ENCODE measurements around the gene DHX36. TPM values are rescaled to one million over a fixed set of nuclear protein-coding genes. Genes with fewer than 3 reads are reported as not detected.

Gene DHX36
- total RNA-seq, 4 donors from 2014 or later: 28.5 to 113 (median 50.0) TPM

DNA sequence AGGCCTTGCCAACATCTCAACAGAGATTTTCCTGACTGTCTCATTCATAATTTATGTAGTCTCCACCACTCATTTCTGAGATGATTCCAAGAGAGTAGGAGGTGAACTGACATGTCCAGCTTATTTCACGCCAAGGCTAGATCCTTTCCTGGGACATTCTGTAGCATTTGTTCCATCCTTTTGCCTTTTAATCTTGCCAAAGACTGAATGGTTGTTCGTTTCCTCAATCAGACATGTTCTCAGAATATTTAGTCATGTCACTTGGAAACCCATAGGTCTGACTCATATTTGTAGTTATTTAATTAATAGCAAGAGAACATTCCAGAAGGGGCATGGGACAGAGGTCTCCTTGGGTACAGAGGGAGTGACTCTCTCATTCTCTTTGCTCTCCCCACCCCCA is 80.9 kb downstream of the DHX36 start:
- TF ChIP-seq POLR2AphosphoS5 (IDR thresholded peaks at IDR 0.05) (peak in 1 of 3 donors; percentile 36), EP300 (IDR thresholded peaks at IDR 0.05; ENCODE audit: low read depth) (no peak), POLR2A (IDR thresholded peaks at IDR 0.05) (no peak)
- Histone ChIP-seq H3K36me3 (peaks cover 0 to 6% (median 0%) of the 10 kb centered on the region in 4 donors), H3K4me1 (no peaks in the 10 kb centered on the region), H3K4me3 (no peak overlapping the region), H3K9me3 (no peaks in the 10 kb centered on the region), H3K27me3 (no peaks in the 10 kb centered on the region), H3K27ac (peak overlapping the region; percentile 30 to 64 (median 47))
- DNase-seq: no peak
- intact Hi-C loops (cut with DNase I; ENCODE audit: low total_unique reads) (no loop called here), in situ Hi-C loops (cut with MboI; ENCODE audit: low pct_ligation_motif_present in 1 of 4, low pct_unique_long_range_greater_than_20kb in 1 of 4, low sequenced_read_pairs in 3 of 4) (no loop called here)
- 64 to 75% methylated on average over 2 of the region's 2 CpGs for WGBS, 2 donors (ENCODE audit: low coverage in 1 of 2)

DNA sequence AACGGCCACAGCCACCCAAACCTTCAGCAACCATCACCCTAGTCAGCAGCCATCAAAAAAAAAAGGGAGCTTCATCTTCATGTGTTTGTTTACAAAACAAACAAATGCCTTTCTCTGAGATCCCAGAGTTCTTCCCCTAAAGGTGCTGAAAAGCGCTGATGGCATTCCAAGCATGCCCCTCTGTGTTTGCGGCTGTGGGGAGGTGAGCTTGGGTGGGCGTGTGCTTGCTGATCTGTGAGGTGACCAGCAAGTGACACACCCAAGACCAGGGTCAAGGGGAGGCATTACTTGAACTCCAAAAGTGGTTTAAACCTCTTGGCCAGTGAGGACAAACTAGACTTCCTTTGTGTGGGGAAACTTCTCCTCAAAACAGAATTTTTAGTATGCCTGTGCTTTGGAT is 81.5 kb downstream of the DHX36 start:
- H3K27ac ChIP-seq: peak overlapping the region; percentile 30 to 64 (median 47)

DNA sequence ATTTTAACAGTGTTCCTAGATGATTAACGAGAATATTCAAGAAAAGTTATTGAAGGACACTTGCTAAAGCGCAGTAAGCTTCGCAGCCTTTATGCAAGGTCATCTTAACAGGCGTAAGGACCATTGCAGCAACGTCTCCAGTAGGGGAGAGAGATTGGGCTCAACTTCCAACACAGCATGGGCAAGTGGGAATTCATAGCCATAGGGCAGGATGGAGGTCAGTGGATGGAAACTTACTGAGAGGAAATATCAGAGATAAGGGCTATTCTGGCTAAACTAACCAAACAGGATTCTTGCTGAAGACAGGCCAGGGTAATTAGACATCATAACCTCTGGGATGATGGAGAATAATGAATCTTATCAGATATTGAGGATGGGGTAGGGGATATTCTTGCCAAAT is 82.8 kb downstream of the DHX36 start:
- in situ Hi-C loops (cut with MboI; ENCODE audit: low pct_ligation_motif_present in 1 of 4, low pct_unique_long_range_greater_than_20kb in 1 of 4, low sequenced_read_pairs in 3 of 4): no loop called here

More for the DNA sequence above, 81.5 kb downstream of the DHX36 start:
- intact Hi-C loops (cut with DNase I; ENCODE audit: low total_unique reads): no loop called here
- peaks cover 0 to 6% (median 0%) of the 10 kb centered on the region in 4 donors for H3K36me3 ChIP-seq
- no peak for DNase-seq
- in situ Hi-C loops (cut with MboI; ENCODE audit: low pct_ligation_motif_present in 1 of 4, low pct_unique_long_range_greater_than_20kb in 1 of 4, low sequenced_read_pairs in 3 of 4): no loop called here
- no peak overlapping the region for H3K4me3 ChIP-seq
- H3K27me3 ChIP-seq: no peaks in the 10 kb centered on the region
- no peaks in the 10 kb centered on the region for H3K9me3 ChIP-seq
- WGBS, 2 donors (ENCODE audit: low coverage in 1 of 2): 67 to 82% methylated on average over 1 to 4 of the region's 4 CpGs
- H3K4me1 ChIP-seq: no peaks in the 10 kb centered on the region
- TF ChIP-seq EP300 (IDR thresholded peaks at IDR 0.05; ENCODE audit: low read depth): no peak
- TF ChIP-seq, protein P1, sequence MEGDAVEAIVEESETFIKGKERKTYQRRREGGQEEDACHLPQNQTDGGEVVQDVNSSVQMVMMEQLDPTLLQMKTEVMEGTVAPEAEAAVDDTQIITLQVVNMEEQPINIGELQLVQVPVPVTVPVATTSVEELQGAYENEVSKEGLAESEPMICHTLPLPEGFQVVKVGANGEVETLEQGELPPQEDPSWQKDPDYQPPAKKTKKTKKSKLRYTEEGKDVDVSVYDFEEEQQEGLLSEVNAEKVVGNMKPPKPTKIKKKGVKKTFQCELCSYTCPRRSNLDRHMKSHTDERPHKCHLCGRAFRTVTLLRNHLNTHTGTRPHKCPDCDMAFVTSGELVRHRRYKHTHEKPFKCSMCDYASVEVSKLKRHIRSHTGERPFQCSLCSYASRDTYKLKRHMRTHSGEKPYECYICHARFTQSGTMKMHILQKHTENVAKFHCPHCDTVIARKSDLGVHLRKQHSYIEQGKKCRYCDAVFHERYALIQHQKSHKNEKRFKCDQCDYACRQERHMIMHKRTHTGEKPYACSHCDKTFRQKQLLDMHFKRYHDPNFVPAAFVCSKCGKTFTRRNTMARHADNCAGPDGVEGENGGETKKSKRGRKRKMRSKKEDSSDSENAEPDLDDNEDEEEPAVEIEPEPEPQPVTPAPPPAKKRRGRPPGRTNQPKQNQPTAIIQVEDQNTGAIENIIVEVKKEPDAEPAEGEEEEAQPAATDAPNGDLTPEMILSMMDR (IDR thresholded peaks at IDR 0.05): no peak
- no peak for TF ChIP-seq POLR2AphosphoS5 (IDR thresholded peaks at IDR 0.05)
- TF ChIP-seq POLR2A (IDR thresholded peaks at IDR 0.05): no peak

DNA sequence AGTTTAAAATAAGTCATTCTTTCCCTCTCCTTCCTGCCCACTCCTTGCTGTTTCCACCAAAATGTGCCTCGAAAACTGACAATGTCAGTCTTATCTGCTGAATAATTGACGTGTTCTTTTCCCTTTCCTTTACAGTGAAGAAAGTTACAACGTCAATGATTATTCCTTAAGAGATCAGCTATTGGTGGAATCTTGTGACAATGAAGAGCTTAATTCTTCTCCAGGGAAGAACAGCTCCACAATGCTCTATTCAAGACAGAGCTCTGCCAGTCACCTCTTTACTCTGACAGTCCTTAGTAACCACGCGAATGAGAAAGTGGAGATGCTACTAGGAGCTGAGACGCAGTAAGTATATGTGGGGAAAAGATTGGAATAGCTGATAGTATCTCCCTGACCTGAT is 84.1 kb downstream of the DHX36 start:
- H3K36me3 ChIP-seq: peaks cover 0 to 6% (median 0%) of the 10 kb centered on the region in 4 donors
- in situ Hi-C loops (cut with MboI; ENCODE audit: low pct_ligation_motif_present in 1 of 4, low pct_unique_long_range_greater_than_20kb in 1 of 4, low sequenced_read_pairs in 3 of 4): no loop called here

More for the DNA sequence above, 82.8 kb downstream of the DHX36 start:
- no peak for TF ChIP-seq EP300 (IDR thresholded peaks at IDR 0.05; ENCODE audit: low read depth)
- TF ChIP-seq, protein P1 (IDR thresholded peaks at IDR 0.05): no peak
- no peak for TF ChIP-seq POLR2AphosphoS5 (IDR thresholded peaks at IDR 0.05)
- TF ChIP-seq POLR2A (IDR thresholded peaks at IDR 0.05): no peak
- Histone ChIP-seq H3K27me3 (no peaks in the 10 kb centered on the region), H3K4me3 (no peak overlapping the region), H3K9me3 (no peaks in the 10 kb centered on the region), H3K27ac (no peak overlapping the region), H3K4me1 (no peaks in the 10 kb centered on the region), H3K36me3 (peaks cover 0 to 6% (median 0%) of the 10 kb centered on the region in 4 donors)
- no peak for DNase-seq
- intact Hi-C loops (cut with DNase I; ENCODE audit: low total_unique reads): no loop called here
- WGBS, 2 donors (ENCODE audit: low coverage in 1 of 2): 88 to 100% methylated on average over 1 to 5 of the region's 5 CpGs

More for the DNA sequence above, 84.1 kb downstream of the DHX36 start:
- H3K4me1 ChIP-seq: no peaks in the 10 kb centered on the region
- intact Hi-C loops (cut with DNase I; ENCODE audit: low total_unique reads): no loop called here
- DNase-seq: no peak
- no peak overlapping the region for H3K4me3 ChIP-seq
- WGBS, 2 donors (ENCODE audit: low coverage in 1 of 2): 88 to 95% methylated on average over 6 of the region's 6 CpGs
- no peaks in the 10 kb centered on the region for H3K9me3 ChIP-seq
- no peak overlapping the region for H3K27ac ChIP-seq
- H3K27me3 ChIP-seq: no peaks in the 10 kb centered on the region
- no peak for TF ChIP-seq EP300 (IDR thresholded peaks at IDR 0.05; ENCODE audit: low read depth)
- no peak for TF ChIP-seq POLR2AphosphoS5 (IDR thresholded peaks at IDR 0.05)
- no peak for TF ChIP-seq POLR2A (IDR thresholded peaks at IDR 0.05)
- TF ChIP-seq, protein P1 (IDR thresholded peaks at IDR 0.05): no peak
